ENCODE measurements around the gene GOLPH3.

DNA sequence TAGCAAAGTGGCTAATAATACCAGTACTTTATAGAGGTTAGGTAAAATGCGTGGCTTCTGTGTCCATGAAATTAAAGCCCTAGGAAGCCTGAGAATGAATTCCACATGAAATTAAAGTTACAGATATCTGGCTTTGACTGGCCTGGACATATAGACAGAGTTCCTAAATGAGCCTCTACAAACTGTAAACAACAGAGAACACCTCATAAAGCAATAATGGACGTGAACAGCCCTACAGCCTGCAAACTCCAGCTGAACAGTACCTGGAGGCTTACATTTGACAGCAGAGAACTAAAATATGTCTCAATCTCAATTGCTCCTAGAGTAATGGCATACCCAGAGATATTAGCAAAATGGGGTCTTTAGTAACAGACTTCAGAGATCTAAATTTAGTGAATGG is 28.7 kb downstream of the GOLPH3 start:
- TF ChIP-seq POLR2AphosphoS5 (IDR thresholded peaks at IDR 0.05): no peak
- TF ChIP-seq POLR2A (IDR thresholded peaks at IDR 0.05): no peak
